H9 (cell line): ENCODE measurements around the gene RASSF3. TPM values are rescaled to one million over a fixed set of nuclear protein-coding genes. Genes with fewer than 3 reads are reported as not detected.

Experiments
- DNase-seq: peaks from one replicate; pipeline ENCODE4 v3.0.0-alpha.2; 2017
- H2AFZ ChIP-seq: one replicate; pipeline ENCODE4 v1.6.1; 2013; ENCODE audit warnings: mild to moderate bottlenecking, low read length, control low read depth, moderate library complexity
- H2AK5ac ChIP-seq: 2 replicates; pipeline ENCODE4 v1.6.1; 2013; ENCODE audit warnings: low read length, control low read depth, mixed read lengths; ENCODE audit not compliant: insufficient read length
- H2BK120ac ChIP-seq: one replicate; pipeline ENCODE4 v1.6.1; 2013; ENCODE audit warnings: low read depth, mild to moderate bottlenecking, low read length, control low read depth, inconsistent platforms; ENCODE audit not compliant: poor library complexity, severe bottlenecking
- H2BK12ac ChIP-seq: 2 replicates; pipeline ENCODE4 v1.6.1; 2013; ENCODE audit warnings: low read length, control low read depth, mixed read lengths, low read depth; ENCODE audit not compliant: insufficient read length
- H2BK15ac ChIP-seq: 2 replicates; pipeline ENCODE4 v1.6.1; 2013; ENCODE audit warnings: low read depth, low read length, control low read depth
- H2BK20ac ChIP-seq: one replicate; pipeline ENCODE4 v1.6.1; 2013; ENCODE audit warnings: low read depth, mild to moderate bottlenecking, low read length, control low read depth, inconsistent platforms; ENCODE audit not compliant: poor library complexity, severe bottlenecking
- H2BK5ac ChIP-seq: 2 replicates; pipeline ENCODE4 v1.6.1; 2013; ENCODE audit warnings: low read length, control low read depth, mixed read lengths; ENCODE audit not compliant: insufficient read length
- H3K14ac ChIP-seq: 2 replicates; pipeline ENCODE4 v1.6.1; 2013; ENCODE audit warnings: low read length, control low read depth; ENCODE audit not compliant: insufficient read depth
- H3K18ac ChIP-seq: 2 replicates; pipeline ENCODE4 v1.6.1; 2013; ENCODE audit warnings: low read depth, mild to moderate bottlenecking, mixed read lengths, low read length, control low read depth; ENCODE audit not compliant: insufficient read length
- H3K23ac ChIP-seq: 2 replicates; pipeline ENCODE4 v1.6.1; 2013; ENCODE audit warnings: low read length, control low read depth, mixed read lengths, low read depth; ENCODE audit not compliant: insufficient read length
- H3K23me2 ChIP-seq: 2 replicates; pipeline ENCODE4 v1.6.1; 2013; ENCODE audit warnings: low read depth, mild to moderate bottlenecking, mixed read lengths, low read length, control low read depth; ENCODE audit not compliant: insufficient read length, poor library complexity, severe bottlenecking
- H3K27ac ChIP-seq: 2 replicates; pipeline ENCODE4 v1.5.1; 2013; ENCODE audit warnings: low read length, control low read depth, mixed read lengths, low read depth; ENCODE audit not compliant: insufficient read length
- H3K27me3 ChIP-seq: 2 replicates; pipeline ENCODE4 v1.6.1; 2013; ENCODE audit warnings: low read length, control low read depth, inconsistent platforms; ENCODE audit not compliant: insufficient read depth
- H3K4ac ChIP-seq: 2 replicates; pipeline ENCODE4 v1.6.1; 2013; ENCODE audit warnings: low read depth, mild to moderate bottlenecking, control low read depth, inconsistent platforms, low read length, moderate library complexity
- H3K4me1 ChIP-seq: 2 replicates; pipeline ENCODE4 v1.6.1; 2013; ENCODE audit warnings: low read length, control low read depth, inconsistent platforms; ENCODE audit not compliant: insufficient read depth
- H3K4me2 ChIP-seq: 2 replicates; pipeline ENCODE4 v1.6.1; 2013; ENCODE audit warnings: low read length, control low read depth, mixed read lengths; ENCODE audit not compliant: insufficient read length, insufficient read depth
- H3K56ac ChIP-seq: 2 replicates; pipeline ENCODE4 v1.6.1; 2013; ENCODE audit warnings: low read depth, mild to moderate bottlenecking, mixed read lengths, low read length, control low read depth; ENCODE audit not compliant: insufficient read length
- H3K79me1 ChIP-seq: 2 replicates; pipeline ENCODE4 v1.6.1; 2013; ENCODE audit warnings: low read depth, mild to moderate bottlenecking, moderate library complexity, low read length, control low read depth, inconsistent platforms; ENCODE audit not compliant: insufficient read depth, poor library complexity, severe bottlenecking
- H3K79me2 ChIP-seq: 2 replicates; pipeline ENCODE4 v1.6.1; 2013; ENCODE audit warnings: low read length, control low read depth, inconsistent platforms; ENCODE audit not compliant: insufficient read depth
- H3K9ac ChIP-seq: 2 replicates; pipeline ENCODE4 v1.6.1; 2013; ENCODE audit warnings: low read length, control low read depth, mixed read lengths; ENCODE audit not compliant: insufficient read length; ENCODE audit errors: extremely low read depth
- H3K9me3 ChIP-seq: one replicate; pipeline ENCODE4 v1.6.1; 2013; ENCODE audit warnings: low read depth, low read length, inconsistent platforms; ENCODE audit not compliant: control insufficient read depth
- H3T11ph ChIP-seq: one replicate; pipeline ENCODE4 v1.6.1; 2013; ENCODE audit warnings: mild to moderate bottlenecking, low read length, control low read depth, inconsistent platforms
- H4K20me1 ChIP-seq: one replicate; pipeline ENCODE4 v1.6.1; 2013; ENCODE audit not compliant: control insufficient read depth, insufficient read length, insufficient read depth
- H4K5ac ChIP-seq: 2 replicates; pipeline ENCODE4 v1.6.1; 2013; ENCODE audit warnings: low read depth, mild to moderate bottlenecking, mixed read lengths, low read length, control low read depth; ENCODE audit not compliant: insufficient read length
- H4K8ac ChIP-seq: replicated peaks from 2 replicates; pipeline ENCODE4 v1.6.1; 2013; ENCODE audit warnings: low read length, control low read depth, mixed read lengths, low read depth; ENCODE audit not compliant: insufficient read length
- H4K91ac ChIP-seq: 2 replicates; pipeline ENCODE4 v1.6.1; 2013; ENCODE audit warnings: low read depth, mild to moderate bottlenecking, moderate library complexity, mixed read lengths, low read length, control low read depth; ENCODE audit not compliant: insufficient read length
- H3K27ac Mint-ChIP-seq, 3 experiments: 2 replicates in 2 of 3; 3 replicates in 1 of 3; pipeline ENCODE4 v1.8.0; 2020 to 2021; ENCODE audit warnings: mixed read lengths in 3 of 3, mild to moderate bottlenecking in 1 of 3, moderate library complexity in 1 of 3
- H3K27me3 Mint-ChIP-seq: 2 replicates; pipeline ENCODE4 v1.8.0; 2021; ENCODE audit warnings: low read depth, mild to moderate bottlenecking, moderate library complexity, mixed read lengths
- H3K36me3 Mint-ChIP-seq, 3 experiments: 2 replicates in 2 of 3; 3 replicates in 1 of 3; pipeline ENCODE4 v1.8.0; 2020 to 2021; ENCODE audit warnings: low read depth in 3 of 3, mixed read lengths in 3 of 3; ENCODE audit not compliant: insufficient read depth in 1 of 3
- H3K4me1 Mint-ChIP-seq, 2 experiments: 2 replicates each; pipeline ENCODE4 v1.8.0; 2020; ENCODE audit warnings: mixed read lengths in 2 of 2
- H3K4me3 Mint-ChIP-seq, 2 experiments: 2 replicates in 1 of 2; 3 replicates in 1 of 2; pipeline ENCODE4 v1.8.0; 2020 to 2021; ENCODE audit warnings: mild to moderate bottlenecking in 2 of 2, mixed read lengths in 2 of 2, moderate library complexity in 1 of 2
- H3K9me3 Mint-ChIP-seq, 2 experiments: 2 replicates in 1 of 2; 3 replicates in 1 of 2; pipeline ENCODE4 v1.8.0; 2020; ENCODE audit warnings: mild to moderate bottlenecking in 2 of 2, mixed read lengths in 2 of 2, moderate library complexity in 1 of 2
- CTCF ChIP-seq: fragments of 200-600 bp; sonication (generic); conservative IDR thresholded peaks from 3 replicates; pipeline ENCODE4 v1.8.0; 2021; ENCODE audit warnings: antibody characterized with exemption, mild to moderate bottlenecking
- WGBS: extraction: QIAGEN DNeasy Blood & Tissue Kit; methylation state at CpG from one replicate; pipeline ENCODE4 v1.1.7; 2013; ENCODE audit warnings: missing lambda C conversion rate, low lambda C conversion rate, mixed read lengths; ENCODE audit not compliant: insufficient read length; ENCODE audit errors: extremely low coverage; 5-methylcytosine and 5-hydroxymethylcytosine counted together
- total RNA-seq: library from RNA; stranded (reverse); gene quantifications from 2 replicates; pipeline ENCODE4 v1.2.1, GENCODE V29; 2021

Gene RASSF3
- total RNA-seq, 1 experiment from 2014 or later: 45.1 TPM

GRCh38 chr12:64636856-64637255 lies 26.6 kb downstream of the RASSF3 start:
- no peaks in the 10 kb centered on the region for H3K27me3 Mint-ChIP-seq
- Histone ChIP-seq H2BK5ac (no peak overlapping the region), H3K27ac (no peak overlapping the region), H3K79me2 (peaks cover 4% of the 10 kb centered on the region; the same call in 1 of the 2 replicates), H2AFZ (no peak overlapping the region), H3K9me3 (no peaks in the 10 kb centered on the region), H3K27me3 (no peaks in the 10 kb centered on the region), H3K23me2 (no peaks in the 10 kb centered on the region), H3K4me1 (no peaks in the 10 kb centered on the region; the same call in 1 of the 2 replicates), H2AK5ac (no peak overlapping the region), H3K79me1 (peaks cover 7% of the 10 kb centered on the region), H4K8ac (no peak overlapping the region), H2BK12ac (no peak overlapping the region), H4K5ac (no peak overlapping the region), H2BK20ac (no peak overlapping the region), H3K23ac (no peak overlapping the region), H2BK120ac (no peak overlapping the region), H4K91ac (no peak overlapping the region), H3K14ac (no peak overlapping the region), H3K9ac (no peak overlapping the region), H2BK15ac (no peak overlapping the region), H3K56ac (no peak overlapping the region), H3T11ph (no peak overlapping the region), H3K4me2 (no peak overlapping the region), H3K18ac (no peak overlapping the region), H3K4ac (no peak overlapping the region), H4K20me1 (no peaks in the 10 kb centered on the region)
- H3K4me3 Mint-ChIP-seq: peak overlapping the region in 1 of 2 experiments; percentile 7; a peak in 1 of 5 replicates
- H3K4me1 Mint-ChIP-seq: peaks cover 24 to 27% of the 10 kb centered on the region in 2 experiments
- H3K27ac Mint-ChIP-seq: peak overlapping the region in 1 of 3 experiments; percentile 50; a peak in 3 of 7 replicates
- WGBS: no CpG with 5 or more reads among the region's 2 CpGs
- peaks cover 0 to 3% of the 10 kb centered on the region in 2 experiments; a peak in 2 of 5 replicates for H3K9me3 Mint-ChIP-seq
- no peak for DNase-seq
- TF ChIP-seq CTCF: no peak
- H3K36me3 Mint-ChIP-seq: peaks cover 9 to 20% (median 14%) of the 10 kb centered on the region in 3 experiments
